HG02798 (cell line): ENCODE data around the gene NRIP1.
"Not testable (repeated sequence)": the region's sequence is repeated elsewhere in the genome, so short reads cannot be mapped to it uniquely, and the experiment has no call there.

ENCODE experiments used
- ATAC-seq: cut with Tn5 transposase; IDR thresholded peaks from one replicate; pipeline ENCODE4 v1.9.1; 2021; ENCODE audit warnings: mild to moderate bottlenecking; ENCODE audit not compliant: unreplicated experiment, poor library complexity

The NRIP1 gene

DNA sequence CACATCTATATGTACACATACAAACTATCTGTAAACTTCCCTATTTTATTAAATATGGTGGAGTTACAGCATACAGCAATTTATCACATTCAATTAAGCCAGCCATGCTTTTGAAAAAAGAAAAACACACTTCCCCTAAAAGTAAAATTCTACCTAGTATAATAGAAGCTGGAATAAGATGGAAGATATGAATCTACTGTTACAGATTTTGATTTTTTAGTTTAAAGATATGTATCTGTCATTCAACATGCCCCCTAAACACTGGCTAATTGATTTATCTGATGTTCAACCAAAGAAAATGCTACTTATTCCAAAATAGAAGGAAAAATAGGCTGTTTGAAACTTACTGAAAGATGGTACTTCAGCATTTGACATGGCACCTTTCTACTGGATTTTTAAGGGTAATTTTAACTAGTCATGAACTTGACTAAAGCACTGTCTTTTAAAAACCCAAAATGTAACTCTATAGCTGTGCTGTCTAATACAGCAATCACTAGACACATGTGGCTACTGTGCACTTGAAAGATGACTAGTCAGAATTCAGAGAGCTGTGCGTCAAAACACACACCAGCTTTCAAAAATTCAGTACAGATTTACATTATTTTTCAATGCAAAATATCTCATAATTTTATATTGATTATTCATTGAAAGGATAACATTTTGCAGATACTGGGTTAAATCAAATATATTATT, 25.0 kb downstream of the NRIP1 start:
- ATAC-seq: no peak

DNA sequence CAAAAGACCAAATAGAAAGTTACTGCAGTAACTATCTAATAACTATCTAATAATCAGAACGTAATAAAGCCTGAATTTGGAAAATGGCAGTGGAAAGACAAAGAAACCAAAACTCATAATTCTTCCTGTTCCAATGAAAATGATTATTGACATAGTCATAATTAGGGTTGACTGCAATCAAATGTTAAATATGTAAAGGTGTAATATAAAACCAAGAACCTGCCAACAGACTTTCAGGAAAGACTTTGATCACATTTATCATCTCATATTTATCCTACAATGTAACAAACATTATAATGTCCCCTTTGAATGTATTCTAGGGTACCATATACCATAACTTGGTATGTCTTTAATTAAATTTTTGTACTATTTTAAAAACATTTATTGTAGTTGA, 26.9 kb downstream of the NRIP1 start:
- no peak for ATAC-seq

DNA sequence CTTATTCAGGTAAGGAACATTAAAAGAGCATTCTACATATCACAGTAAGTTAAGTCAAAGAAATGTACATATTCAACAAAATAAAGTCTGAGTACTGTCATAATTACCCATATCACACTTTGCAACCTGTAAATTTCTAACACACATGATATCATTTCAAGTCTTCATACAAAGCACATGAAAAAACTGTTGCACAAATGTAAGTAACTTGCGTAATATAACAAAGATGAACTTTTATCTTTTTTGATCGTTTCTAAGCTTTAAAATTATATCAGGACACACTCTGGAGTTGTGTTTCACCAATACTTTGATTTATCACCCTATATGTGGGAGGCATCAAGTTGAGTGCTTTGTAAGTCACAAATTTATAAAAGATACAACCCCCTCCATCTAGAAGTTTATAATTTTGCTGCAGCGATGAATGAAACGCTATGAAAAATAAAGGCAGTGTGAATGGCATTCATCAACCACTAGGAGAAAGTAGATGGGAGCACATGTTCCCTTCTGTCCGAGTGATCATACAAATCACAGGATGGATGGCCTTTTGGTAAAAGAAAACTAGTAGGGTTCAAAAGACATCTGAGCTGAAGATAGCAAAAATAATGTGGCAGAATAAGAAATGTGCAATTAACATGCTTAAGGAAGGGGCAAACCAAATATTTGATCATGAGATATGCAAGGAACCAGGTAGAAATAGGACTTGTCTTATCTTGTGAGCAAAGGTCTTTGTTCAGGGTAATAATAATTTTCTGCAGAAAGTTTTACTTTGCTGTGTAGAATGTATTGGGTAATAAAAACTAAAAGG, 27.5 kb downstream of the NRIP1 start:
- ATAC-seq: no peak

DNA sequence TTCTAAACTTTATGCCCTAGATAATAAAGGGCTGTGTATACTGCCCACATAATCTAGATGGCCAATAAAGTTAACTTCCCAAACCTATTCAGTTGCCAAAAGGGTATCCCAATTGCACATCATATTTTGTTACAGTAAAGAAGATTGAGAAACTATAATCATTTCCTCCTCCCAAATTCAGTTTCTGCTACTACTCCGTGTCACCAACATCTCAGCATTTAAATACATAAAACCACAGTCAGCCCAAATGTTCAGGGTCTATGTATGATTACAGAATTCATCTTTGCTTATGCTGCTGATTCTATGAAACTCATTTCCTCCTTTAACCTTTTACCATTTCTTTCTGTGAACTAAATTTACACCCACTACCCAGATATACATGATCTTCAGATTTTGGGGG, 28.6 kb downstream of the NRIP1 start:
- no peak for ATAC-seq

DNA sequence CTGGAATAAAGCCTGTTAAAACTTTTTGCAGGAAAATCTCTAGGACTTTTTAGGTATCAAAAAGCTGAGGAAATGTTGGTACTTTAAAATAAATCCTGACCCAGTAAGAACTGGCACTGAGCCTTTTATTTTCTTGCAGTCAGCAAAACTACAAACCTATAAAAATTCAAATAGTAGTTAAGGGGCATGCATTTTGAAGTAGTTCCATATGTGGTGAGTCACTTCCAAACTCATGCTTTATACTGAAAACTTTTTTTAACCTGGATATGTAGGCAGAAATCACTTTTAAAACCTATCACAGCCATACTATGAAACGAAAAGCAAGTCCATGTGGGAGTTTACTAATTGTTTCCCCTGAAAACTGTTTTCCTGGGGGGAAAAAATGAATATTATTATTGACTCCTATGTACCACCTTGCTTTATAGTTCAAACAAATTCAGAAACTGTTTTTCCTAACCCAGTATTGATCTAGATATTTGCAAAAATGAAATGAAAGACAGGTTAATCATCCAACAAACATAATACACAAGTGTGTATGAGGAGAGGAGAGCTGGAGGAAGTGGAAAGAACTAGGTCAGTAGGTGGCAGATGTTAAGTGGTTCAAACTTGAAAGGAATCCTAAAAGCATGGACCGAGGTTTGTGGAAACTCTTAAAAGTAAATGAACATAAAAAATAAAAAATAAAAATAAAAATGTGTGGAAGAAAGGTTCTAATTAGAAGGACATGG, 30.5 kb downstream of the NRIP1 start:
- no peak for ATAC-seq

DNA sequence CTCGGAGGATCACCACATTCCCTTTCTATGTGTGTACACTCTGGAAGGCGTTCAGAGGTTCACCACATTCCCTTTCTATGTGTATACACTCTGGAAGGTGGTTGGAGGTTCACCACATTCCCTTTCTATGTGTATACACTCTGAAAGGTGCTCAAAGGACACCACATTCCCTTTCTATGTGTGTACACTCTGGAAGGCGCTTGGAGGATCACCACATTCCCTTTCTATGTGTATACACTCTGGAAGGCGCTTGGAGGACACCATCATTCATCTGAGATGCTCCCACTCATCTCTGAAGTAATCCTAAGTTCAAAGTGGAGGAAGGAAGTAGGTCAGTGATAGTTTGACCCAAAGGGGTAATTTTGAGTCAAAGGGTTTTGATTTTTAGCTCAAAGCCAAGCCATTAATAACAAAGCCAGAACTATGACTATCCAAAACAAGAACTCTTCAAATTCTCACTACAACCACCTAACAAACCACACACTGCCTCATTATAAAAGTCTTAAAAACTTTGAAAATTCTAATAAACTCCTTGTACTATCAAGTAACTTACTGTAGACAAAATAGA, 32.9 kb downstream of the NRIP1 start:
- ATAC-seq: no peak

DNA sequence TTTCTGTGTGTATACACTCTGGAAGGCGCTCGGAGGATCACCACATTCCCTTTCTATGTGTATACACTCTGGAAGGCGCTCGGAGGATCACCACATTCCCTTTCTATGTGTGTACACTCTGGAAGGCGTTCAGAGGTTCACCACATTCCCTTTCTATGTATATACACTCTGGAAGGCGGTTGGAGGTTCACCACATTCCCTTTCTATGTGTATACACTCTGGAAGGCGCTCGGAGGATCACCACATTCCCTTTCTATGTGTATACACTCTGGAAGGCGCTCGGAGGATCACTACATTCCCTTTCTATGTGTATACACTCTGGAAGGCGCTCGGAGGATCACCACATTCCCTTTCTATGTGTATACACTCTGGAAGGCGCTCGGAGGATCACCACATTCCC, 33.4 kb downstream of the NRIP1 start:
- not testable (repeated sequence) for ATAC-seq

DNA sequence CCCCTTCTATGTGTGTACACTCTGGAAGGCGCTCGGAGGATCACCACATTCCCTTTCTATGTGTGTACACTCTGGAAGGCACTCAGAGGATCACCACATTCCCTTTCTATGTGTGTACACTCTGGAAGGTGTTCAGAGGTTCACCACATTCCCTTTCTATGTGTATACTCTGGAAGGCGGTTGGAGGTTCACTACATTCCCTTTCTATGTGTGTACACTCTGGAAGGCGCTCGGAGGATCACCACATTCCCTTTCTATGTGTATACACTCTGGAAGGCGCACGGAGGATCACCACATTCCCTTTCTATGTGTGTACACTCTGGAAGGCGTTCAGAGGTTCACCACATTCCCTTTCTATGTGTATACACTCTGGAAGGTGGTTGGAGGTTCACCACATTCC, 33.9 kb downstream of the NRIP1 start:
- not testable (repeated sequence) for ATAC-seq

DNA sequence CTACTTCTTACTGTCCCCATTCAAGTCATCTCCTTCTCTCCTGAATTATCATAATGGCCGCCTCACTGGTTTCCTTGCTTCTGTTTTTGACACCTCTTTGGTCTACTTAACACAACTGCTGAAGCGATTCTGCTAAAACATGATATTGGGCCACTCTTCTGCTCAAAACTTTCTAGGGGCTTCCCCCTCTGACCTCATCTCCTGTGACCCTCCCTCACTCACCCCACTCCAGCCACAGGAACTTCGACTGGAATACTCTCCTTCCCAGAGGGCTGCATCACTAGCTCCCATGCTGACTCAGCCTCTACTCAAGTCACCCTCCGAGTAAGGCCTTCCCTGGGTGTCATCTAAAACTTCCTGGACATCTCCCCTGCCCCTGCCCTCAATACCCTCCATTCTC, 35.7 kb downstream of the NRIP1 start:
- no peak for ATAC-seq

DNA sequence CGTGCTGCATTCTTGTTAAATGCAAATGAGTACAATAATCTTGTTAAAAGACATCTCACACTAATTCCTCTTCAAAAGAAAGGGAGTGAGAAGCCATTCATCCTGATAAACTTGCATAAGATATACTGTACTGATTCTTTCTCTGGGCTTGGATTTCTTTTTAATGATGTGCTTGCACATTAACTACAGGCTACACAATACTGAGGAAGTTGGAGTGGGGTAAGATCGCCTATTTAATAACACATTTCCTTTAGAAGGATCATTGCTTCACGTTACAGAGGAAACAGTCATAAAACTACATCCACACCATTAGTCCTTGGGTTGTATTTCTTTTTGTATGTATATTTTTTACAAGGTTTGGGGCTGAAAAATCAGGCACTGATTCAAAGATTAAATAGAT, 36.6 kb downstream of the NRIP1 start:
- ATAC-seq: no peak

DNA sequence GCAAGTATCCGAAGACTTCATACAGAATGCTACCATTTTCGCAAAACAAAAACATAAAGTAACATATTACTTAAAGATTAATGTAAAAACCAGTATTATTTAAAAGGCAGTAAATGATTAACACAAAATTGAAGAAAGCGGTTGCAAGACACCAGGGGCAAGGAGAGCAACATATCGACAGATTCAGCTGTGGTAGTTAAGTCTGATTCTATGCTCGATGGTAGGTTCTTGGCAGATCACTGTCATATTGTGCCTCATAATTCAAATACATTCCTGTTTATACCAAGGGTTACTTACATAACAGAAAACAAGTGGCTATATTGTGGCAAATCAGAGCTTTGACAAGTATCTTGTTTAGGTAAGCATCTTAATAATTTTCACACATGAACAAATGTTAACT, 37.7 kb downstream of the NRIP1 start:
- no peak for ATAC-seq

DNA sequence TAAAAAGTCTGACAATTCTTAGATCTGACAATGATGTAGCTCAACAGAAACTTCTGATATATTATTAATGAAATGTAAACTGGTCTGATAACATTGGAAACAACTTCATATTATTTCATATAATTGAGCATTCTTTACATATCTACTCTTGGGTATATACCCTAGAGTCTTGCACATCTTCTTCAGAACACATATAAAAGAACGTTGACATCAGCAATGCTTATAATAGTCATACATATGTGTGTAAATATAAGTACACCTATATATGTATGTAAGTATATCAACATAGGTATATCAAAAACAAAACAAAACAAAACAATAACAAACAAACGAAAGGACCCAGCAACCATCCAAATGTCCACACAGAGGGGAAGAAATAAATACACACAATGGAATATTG, 38.4 kb downstream of the NRIP1 start:
- no peak for ATAC-seq

DNA sequence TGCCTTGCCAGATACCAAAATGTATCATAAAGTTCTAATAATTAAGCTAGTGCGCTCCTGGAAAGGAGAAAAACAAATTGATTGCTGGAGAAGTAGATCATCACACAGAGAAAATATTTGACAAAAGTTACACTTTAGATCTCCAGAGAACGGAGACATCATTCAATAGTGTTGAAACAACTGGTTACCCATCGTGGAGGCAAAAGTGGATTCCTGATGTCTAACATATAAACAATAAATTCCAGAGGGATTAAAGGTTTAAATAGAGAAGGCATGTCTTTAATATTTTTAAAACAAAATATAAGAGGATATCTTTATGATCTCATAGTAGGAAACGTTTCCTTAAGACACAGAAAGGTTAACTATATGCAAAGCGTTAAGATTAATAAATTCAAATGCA, 41.0 kb downstream of the NRIP1 start:
- no peak for ATAC-seq

DNA sequence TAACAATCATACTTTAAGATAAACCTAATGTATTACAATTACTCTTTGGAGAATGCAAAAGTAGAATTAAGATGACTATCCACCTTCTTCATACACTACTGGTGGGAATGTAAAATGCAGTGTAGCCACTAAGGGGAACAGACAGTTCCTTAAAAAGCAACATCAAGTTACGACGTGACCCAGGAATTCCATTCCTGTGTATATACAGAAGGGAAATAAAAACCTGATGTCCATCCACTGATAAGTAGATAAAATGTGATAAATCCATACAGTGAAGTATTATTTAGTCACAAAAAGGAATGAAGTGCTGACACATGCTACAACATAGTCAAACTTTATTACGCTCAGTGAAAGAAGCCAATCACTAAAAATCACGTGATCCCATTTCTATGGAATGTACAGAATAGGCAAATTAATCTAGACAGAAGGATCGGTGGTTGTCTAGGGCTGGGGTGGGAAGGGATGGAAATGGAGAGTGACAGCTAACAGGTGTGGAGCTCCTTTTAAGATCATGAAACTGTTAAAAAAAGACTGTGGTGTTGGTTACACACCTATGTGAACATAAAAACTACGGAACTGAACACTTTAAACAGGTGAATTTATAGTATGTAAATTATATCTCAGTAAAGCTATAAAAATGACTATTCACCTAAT, 42.1 kb downstream of the NRIP1 start:
- ATAC-seq: no peak

DNA sequence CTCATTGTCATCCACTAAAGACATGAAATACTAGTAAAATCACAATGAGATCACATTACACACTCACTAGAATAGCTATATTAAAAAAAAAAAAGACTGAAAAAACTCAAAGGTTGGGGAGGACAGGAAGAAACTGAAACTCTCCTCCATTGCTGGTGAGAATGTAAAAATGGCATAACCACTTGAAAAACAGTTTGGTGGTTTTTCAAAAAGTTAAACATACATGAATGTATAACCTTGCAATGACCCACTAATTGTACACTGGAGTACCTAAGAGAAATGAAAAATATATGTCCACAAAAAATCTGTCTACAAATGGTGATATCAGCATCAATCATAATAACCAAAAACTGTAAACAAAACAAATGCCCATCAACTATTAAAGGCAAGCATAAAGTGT, 44.0 kb downstream of the NRIP1 start:
- no peak for ATAC-seq

DNA sequence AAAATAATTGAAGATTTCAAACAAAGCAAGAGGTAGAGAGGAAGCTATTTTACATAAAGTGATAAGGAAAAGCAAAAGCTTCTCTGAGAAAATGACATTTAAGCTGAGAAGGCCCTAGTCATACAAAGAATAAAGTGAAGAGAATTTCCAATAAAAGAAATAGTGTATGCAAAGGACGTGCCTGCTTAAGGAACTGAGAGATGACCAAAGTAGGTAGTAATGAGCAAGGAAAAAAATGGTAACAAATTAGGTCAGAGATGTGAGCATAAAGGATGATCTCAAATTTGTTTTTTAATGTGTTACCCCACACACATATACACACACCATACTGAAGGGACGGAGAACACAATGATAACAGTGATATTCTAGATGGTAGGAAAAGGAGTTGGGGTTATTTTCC, 46.4 kb downstream of the NRIP1 start:
- ATAC-seq: no peak

DNA sequence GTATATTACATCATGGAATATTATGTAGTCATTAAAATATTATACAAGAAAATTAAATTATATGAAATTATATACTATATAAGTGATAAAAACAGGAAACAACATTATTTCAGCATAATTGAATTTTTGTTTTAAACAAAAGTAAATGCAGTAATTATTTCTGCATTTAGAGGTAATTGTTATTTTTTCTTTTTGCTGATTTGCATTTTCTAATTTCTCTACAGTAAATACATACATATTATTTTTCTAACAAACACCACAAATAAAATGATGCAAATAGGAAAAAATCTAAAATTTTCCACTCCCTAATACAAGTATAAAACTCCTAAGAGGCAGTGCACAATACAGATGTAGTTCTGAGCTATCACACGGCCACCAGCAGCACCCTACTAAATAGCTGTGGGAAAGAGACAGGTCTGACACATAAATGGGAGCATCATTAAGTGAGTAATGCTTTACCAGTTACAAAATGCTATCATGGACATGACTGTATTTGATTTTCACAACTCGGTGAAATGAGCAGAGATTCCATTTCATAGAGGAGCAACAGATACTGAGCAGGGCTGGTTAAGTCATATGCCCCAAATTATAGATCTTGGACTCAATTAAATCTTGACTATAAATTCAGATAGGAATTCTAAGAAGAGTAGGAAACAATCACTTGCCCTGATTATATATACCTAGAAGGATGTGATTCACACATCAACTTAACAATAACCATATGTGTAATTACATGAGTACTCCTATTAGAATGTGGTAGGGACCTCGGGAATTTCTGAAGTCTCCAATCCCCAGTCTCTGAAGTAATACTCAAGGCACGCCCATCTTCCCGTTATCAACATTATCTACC, 49.0 kb downstream of the NRIP1 start:
- no peak for ATAC-seq

DNA sequence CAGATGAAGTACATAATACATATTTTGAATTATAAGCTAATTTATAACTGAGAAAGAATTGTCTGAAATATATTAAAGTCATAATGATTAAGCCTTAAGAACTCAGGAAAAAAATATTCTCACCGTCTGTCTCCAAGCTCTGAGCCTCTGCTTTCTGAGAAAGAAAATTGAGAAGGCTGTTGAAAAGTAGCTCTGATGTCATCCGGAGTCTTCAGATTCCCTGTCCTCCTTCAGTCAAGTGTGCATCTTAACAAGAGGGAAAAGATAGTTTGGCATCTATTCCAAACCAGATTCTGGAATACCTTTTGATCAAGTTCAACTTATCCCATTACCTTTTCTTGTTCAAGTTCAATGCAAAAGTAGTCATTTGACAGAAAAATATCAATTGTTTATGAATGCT, 50.6 kb downstream of the NRIP1 start:
- ATAC-seq: no peak

DNA sequence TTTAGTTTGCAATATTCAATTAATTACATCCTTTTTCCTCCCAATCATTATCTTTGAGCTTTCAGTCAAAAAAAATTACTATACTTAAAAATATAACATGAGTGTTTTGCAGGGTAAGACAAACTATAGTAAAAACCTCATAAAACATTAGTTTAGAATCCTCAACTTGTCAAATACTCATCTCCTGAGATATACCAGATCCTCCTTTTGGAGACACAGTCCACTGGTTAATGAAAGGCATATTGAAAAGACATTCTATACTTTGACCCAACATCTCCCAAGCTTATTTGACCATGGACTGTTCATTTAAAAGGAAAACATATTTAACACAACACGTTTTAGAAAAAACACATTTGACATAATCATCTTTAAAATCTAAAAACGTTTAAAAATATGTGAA, 52.8 kb downstream of the NRIP1 start:
- ATAC-seq: no peak

DNA sequence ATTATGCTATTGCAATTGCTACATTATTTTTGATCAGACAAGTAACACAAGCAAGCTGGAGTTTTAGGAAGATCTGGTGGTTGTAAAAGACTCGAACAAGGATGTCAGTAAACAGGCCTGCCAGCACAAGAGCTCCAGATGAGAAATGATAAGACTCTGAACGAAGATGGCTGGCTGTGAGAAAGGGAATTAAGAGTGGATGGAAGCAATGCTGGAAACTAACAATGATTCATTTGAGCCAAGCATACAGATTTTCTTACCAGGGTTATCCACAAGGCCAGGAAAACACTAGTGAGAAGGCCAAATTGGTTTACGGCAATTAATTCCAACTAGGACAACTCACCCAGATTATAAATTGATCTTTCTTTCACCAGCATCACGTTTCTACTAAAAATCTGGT, 54.2 kb downstream of the NRIP1 start:
- ATAC-seq: no peak
